Activated T-helper 9 cell treated with anti-CD3 and anti-CD28 coated beads, Interleukin-2, amount 50 U/mL, for 16 hours (primary cell): ENCODE data around the gene CRABP2.
A peak's percentile ranks its signal among the peaks of the same experiment; 100 is the strongest.

Experiments used
- DNase-seq: peaks from one replicate; pipeline ENCODE4 v3.0.0-alpha.2; 2020; ENCODE audit warnings: low read depth

CRABP2 gene

DNA sequence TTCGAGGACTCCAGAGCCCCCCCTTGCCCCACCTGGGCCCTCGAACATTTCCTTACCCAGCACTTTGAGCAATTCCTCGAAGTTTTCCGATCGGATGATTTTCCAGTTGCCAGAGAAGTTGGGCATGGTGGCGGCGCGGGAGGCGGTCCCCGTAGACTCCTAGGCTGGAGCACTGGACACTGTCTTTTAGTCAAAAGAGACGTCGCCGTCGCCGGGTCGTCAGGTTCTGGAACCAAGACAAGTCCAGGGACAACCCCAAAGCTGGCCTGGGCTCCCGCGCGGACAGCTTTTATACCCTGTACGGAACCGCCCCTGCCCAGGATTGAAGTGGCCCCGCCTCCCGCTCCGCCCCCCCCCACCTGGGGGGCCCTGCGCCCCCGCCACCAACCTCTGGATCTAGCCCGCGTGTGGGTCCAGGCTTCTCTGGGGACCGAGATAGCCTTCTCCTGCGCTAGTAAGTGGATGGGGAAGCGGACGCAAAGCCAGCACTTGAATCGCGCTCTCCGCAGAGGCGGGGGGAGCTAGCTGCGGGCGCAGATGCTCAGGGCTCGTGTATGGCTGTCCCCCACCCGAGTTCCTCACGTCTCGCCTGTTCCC, at the start of gene CRABP2:
TSS of gene CRABP2 (minus strand) at position 263 of the 597 bp plus-strand sequence. CDS start at position 126, 137 bp downstream.
- DNase-seq = no peak

DNA sequence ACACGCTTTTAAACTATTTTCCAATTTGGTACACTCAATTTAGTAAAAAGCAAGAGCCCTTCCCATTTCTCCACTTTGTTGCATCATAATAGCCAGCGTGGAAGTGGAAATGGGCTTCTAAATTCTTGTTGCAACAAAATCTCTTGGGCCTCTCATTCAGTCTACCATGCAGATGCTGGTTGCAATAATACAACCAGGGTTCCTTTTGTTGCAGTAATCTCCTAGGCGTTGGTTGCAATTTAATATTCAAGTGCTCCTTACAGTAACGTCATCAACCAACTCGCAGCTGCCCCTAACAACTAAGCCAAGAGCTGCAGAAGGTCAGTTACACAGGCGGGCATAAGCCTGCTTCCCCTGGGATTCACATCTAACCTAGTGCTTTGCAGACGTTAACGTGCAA, 48.8 kb upstream of the CRABP2 start:
- DNase-seq = no peak

DNA sequence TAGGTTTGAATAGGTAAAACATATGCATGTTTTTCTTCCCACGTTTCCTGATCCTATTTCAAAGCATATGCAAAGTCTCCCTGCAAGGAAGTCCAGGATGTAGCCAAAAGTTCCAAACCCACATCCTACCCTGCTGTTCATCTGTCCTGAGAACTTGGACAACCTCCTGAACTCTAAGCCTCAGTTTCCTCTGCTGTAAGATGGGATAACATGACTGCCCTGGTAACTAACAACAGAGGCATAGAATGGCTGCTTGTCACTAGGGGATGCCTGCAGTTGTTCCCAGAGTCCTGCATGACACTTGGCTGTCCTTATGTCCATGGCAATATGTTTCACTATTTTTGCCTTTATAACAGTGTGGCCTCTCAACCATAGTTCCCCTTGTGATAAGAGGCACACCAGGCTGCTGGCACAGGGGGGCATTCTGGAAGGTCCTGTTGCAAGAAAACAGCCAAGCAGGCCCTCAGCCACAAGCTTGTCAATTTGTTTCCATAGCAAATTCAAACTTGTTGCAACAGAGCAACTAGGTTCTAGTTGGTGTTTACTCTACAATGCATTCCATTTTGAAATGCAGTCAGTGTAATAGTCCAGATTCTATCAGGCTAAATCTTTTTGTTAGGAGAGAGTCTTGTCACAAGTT, 47.6 kb upstream of the CRABP2 start:
- no peak for DNase-seq

DNA sequence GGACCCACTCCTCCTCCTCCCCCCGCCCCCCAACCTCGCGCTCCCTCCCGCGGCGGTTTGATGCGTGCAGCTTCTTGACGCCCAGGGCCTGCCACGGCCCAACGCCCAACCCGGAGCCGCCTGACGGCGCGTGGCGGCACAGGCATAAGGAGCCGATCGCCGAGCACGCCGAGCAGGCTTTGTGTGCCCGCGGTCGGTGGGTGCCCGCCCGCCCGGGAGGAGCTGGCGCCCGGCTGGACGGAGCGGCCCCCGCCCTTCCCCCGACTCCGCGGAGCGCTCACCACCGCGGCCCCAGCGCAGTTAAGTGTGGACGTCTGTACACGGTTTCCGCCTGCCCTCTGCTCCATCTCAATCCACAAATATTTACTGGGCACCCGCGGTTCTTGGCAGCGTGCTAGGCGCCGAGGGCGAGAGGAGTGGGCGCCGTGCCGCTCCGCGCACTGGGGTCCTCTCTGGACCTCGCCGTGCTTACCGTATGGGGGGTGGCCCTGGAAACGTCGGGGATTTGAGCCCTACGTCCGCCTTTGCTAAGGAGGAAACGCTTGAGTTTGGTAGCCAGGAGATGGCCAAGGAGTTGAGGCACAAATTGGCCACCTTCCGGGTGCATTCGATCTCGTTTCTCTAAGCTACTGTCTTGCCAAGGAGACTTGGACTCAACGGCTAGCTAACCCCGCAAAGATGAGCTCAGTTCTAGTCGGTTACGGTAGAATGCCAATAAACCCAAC, 46.5 kb upstream of the CRABP2 start:
- DNase-seq = peak; percentile 97

DNA sequence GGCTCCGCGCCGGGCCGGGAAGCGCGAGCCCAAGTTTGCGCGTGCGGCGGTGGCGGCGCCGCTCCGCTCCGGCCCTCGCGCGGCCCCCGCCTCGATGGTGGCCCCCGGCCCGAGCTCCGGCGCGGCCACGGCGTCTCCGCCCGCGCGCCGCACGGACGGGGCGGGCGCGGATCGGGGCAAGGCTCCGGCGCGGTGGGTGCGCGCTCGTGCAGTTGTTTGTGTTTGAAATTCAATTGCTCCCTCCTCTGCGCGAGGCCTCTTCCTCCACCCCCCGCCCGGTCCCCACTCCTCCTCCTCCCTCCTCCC, 46.0 kb upstream of the CRABP2 start, which contains the start of gene HDGF:
TSS of gene HDGF (minus strand) at position 225 of the 306 bp plus-strand sequence. CDS start 246 bp downstream, outside the sequence.
- no peak for DNase-seq

DNA sequence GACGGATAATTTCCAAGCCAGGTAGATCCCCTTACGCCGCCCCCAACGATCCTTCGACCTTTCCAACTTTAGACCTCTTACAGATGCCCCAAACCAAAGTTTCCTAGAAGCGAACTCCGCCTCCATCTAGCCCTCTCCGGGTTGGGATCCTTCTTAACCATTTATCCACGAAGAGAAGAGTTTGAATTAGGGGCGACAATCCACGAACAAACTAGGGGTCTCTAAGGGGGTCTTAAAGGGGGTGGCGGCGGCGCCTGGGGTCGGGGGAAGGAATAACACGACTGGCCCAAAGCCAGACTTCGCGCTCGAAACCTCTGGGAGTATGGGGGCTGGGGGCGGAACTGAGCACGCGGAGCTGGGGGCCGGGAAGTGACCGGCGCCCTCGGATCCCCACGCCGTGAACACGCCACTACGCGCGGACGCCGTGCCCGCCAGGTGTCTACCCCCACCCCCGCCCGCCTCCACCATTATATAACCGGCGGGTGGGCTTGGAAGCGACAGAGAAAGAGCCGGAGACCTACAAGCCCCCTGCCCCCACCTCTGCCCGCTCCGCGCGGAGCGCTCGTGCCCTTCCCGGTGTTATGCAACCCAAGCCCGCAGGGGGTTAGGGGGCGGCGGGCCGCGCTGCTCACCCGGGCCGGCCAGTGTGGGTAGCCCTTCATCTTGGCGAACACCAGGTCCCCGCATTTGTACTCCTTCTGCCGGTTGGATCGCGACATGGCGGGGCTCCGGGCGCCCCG, 45.5 kb upstream of the CRABP2 start:
- no peak for DNase-seq

DNA sequence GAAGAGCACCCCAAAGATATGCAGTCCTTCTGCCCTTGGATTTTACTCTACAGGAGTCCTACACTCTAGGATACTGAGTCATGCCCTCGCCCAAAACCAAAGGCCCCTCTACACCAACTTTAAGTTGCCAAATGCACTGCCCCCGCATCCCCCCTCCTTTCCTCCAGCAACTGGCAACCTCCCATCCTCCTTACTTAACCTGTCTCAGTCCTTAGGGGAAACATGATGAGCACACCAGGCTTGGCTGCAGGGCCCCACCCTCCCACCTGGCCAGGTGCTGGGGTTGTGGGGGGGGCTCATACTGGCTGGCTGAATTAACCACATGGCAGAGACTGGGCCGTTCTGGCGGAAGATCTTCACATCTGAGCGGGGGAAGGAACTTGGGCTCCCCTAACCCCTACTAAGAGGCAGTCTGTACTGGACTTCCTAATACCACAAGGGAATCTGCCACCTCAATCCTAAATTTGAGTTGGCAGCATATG, 44.8 kb upstream of the CRABP2 start:
- DNase-seq = no peak

DNA sequence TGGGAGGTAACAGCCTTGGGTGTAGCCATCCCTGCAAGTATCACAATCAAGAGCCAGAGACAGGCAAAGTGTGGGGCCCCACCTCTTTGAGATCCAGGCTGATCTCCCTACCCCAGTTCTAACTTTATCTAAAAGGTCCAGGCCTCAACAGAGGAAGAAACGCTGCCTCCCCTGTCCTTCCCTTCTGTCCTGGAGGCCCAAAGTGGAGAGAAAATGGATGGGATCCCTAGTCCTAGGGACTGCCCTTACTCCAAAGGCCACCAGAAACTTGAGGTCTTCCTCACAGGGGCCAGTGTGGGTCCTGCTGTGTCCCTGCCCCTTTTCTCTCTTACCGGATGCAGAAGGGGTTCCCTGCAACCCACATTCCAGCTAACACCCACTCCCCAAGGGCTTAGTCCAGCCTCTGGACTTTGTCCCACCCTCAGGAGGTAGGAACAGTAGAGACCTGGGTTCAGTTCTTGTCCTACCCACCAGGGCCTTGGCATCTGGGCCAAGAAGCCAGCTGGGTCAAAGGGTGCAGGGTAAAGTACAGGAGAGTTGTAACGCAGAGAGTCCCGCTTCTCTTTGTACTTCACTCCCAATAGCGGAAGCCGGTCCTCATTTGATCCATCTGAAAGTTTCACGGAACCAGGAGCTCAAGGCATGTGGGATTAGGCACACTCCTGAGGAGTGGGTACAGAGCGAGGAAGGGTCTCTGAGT, 44.2 kb upstream of the CRABP2 start:
- DNase-seq = no peak

DNA sequence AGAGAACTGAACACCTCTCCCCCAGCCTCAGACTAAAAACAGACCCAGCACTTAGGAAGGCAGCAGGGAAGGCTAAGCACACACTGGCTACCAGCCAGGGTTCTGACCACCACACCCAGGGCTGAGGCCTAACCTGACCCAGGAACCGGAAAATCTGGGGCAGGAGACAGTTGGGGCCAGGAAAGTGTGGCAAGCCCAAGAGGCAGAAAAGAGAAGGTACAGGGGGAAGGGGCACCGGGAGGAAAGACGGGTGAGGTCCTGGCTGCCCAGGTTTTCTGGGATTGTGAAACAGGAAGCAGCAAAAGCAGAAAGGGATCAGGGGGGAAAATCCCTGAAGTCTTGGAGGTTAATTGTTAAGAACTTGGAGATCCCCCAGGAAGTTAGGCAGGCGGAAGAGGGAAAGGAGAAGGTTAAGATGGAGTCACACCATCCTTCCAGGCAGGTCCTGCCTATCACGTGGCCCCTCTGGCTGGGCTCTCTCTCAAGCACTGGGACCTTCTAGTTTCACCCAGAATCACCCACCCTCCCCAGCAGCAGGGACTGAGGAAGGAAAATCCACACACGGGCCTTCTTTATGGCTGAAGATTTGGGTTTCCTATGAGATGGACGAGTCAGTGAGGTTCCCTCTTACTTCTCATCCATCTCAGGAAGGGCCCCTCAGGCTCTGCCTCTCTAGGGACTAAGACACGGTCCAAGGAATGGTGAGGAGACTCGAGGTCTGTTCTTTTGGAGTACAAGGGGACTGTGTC, 43.5 kb upstream of the CRABP2 start:
- no peak for DNase-seq

DNA sequence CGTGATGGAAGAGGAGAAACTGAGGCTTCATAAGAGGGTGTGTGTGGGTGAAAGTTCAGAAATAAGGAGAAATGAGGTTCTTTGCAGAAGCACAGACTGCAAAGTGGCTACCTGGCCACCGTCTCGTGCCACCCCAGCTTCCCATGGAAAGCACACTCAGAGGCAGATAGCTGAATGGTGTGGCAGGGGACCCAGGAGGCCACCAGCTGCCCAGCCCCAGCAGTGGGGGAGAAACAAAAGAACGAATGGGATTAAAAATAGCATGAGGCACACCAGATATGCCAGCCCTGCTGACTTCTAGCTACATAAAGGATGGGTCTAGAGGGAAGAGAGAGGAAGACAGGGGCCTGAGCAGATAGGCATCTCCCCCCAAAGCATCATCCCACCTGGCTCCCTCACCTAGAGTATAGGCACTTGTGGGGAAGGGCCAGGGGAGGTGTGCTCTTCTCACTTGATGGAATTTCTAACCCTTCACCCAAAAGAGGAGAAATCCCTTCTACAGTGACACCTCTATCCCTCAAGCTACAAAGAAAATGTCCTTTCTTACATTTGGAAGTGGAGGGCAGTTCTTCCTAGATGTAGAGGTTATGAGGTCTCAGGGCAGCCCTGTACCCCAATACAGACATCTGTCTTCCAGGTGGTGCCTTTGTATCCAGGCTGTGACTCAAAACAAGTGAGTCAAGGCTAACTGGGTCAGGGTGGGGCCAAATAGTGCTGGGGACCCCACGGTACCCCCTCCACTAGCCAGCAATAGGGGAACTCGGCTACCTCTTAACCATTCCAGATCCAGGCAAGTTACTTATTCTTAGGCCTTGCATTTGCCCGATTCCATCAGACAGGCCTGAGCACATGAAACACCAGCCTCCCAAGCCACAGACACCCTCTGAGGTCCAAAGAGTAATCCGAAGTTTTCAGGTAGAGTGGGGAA, 42.6 kb upstream of the CRABP2 start:
- DNase-seq = no peak

DNA sequence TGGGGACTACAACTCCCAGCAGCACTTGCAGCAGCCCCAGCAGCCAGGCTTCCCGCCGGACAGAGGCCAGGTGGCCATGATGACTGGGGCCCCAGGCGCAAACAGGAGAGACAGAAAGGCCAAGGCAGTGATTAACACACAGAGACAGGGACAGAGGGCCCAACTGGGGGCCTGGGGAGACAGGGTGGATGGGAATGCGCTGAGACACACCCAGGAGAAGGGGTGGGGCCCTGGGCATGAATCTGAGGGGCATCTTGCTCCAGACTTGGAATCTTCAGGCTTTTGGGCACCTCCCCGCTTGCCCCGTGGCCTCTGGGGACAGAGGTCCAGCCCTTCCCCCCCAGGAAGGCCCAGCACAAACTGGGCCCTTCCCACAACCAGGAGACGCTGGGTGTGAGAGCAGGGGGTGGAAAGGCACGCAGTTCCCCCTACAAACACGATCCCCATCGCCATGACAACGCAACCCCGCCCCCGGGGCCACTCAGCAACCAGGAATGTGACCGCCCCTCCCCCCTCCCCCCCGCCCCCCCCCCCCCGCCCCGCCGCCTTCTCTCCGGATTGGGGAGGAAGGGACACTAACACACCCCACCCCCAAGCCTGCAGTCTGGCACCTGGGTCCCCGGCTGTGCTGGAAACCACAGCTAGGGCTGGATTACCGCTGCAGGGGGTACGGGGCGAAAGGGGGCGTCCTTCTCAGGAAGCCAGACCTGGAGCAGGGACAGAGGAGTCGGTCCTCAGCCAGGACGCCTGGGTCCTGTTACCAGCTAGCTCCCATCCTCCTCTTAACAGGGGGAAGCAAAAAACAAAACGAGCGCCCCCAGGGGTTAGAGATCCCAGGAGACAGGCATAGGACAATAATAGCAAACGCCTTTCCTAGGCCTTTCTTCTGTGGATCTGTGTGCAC, 41.6 kb upstream of the CRABP2 start:
- no peak for DNase-seq

DNA sequence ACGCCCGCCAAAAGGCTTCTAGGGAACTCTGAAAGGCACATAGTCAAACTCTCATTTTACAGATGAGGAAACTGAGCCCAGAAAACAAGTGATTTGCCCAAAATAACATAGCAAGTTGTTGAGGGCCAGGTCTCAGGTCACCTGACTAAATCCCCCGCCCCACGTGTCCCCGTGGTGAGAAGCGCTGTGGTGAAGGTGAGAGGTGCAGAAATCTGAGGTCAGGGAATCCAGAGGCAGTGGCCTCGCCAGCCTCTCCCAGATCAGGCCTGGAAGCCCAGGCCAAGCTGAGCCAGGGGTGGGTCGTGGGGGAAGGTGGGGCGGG, 41.0 kb upstream of the CRABP2 start:
- DNase-seq = no peak

DNA sequence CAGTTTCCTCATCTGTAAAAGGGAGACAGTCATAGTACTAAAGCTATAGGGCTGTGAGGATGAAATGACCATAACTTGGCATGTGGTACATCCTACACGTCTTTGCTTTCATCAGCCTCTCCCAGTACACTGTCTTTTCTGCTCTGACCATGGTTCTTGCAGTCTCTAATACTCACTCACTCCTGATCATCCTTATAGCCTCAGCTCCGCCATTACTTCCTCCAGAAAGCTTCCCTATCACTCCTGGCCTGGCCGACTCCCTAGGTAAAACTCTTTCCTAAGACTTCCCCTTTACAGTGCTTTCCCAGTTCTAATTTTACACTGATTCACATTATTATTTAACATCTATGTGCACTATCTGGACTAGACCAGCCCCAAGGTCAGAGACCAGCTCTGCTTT, 40.5 kb upstream of the CRABP2 start:
- no peak for DNase-seq

DNA sequence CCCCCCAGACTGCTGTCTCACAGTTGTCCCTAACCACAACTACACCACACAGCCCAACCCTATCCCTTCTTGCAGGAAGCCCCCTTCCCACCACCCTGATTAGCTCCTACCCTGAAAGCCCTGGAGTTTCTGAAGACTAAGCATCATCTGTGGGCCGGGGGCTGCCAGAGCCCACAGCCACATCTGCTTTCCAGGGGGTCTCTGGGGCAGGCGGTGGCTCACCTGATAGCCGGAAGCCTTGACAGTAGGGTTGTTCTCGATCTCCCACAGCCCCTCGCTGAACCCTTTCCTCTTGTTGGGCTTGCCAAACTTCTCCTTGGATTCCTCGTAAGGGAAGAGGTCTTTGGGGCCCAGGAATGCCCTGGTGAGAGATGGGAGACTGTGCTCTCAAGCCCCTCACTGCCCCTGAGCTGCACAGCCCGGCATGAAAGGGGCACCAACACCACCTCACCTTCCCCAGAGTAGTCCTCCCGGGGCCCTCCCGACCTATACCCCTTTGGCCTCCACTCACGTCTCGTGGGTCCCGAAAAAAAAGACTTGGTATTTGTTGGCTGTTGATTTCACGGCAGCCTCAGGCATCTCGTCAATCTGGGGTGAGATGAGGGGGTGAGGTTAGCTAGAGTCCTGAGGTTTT, 39.5 kb upstream of the CRABP2 start:
- no peak for DNase-seq

DNA sequence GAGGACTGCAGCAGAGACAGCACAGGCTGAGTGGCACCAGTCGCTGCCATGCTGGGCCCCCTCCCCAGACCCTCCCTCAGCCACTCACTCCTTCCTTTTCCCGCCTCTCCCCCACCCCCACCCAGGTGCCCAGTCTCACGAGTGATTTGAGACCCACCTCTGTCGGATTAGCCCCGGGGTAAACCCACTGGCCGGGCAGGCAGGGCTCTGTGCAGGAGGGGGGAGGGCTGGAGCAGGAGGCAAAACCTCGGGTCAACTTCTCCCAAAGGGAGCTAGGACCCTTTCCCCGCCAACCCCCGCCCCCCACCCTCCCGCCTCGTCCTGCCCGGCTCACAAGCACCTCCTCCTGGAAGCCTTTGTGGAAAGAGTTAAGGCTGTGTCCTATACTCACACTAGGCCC, 39.0 kb upstream of the CRABP2 start:
- DNase-seq = no peak

DNA sequence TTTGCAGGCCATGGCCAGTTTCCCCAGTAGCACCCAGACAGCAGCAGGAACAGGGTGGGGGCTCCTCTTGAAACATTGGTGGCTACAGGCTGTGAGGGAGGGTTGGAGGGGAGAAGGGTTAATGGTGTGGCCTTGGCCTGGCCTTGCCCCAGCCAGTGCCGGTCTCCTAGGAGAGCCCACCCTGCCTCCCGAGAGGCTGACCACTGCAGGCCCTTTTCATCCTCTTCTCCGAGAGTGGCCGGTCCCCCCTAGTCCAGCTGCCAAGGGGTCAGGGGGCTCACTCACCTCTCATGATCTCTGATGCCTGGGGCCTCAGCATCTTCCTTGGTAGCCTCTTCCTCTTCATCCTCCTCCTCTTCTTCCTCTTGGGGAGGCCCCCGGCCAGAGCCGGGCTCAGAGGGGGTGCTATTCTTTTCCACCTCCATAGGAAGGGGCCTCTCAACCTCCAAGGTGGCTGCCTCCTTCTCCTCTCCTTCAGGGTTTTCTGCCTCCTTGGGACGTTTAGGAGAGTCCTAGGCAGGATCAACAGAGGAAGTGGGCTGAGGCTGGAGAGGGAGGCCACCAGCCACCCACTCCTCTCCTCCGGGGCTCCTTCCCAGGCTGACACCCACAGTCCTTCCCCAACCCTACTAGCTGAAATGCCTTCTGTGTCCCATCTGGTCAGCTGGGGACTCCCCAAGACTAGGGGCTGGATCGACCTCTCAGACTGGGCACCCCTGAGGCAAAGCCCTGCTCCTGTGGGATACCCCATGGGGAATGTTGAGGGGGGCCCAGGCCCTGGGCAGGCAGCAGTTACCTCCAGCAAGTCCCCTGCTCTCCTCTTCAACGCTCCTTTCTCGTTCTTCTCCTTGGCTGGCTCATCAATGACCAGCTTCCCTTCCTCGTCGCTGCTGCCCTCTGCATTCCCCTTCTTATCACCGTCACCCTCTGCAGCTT, 38.3 kb upstream of the CRABP2 start:
- DNase-seq = no peak

DNA sequence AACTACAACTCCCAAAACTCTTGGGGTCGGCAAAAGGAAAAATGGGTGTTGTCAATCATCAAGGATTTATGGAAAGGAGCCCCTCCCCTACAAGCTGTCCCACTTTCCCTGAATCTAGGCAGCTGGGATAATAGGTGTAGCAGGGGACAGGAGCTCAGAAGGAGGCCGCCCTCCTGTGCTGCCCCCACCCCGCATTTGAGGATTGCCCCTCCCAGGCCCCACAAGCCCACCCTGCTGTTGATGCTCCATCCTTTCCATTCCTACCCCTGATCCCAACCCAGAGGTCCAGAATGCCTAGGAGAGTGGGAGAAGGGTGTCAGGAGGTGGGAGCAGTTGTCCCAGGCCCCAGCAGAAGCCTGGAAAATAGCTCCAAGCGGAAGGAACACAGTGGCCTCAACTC, 37.4 kb upstream of the CRABP2 start:
- no peak for DNase-seq

DNA sequence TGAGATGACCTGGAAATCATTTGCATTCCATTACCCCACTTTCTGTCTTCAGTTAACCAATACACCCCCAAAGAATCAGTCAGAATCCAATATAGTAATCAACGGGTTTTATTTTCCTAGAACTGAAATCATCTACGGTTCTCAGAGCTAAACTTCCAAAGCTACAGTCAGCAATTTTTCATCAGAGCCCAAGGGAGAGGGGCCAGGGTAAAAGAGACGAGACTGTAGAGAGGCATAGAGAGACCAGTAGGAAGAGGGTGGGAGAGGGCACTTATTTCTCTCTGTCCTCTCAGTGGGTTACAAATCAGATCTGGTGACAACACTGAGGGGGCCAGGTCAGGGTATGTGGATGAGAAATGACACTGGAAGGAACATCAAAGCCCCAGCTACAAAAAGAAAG, 36.6 kb upstream of the CRABP2 start:
- no peak for DNase-seq
